HG03520 (cell line): Measurements from ENCODE around the gene ZFAND2B.

Experiments used
- ATAC-seq: cut with Tn5 transposase; IDR thresholded peaks from one replicate; pipeline ENCODE4 v1.9.1; 2021; ENCODE audit warnings: mild to moderate bottlenecking, moderate library complexity; ENCODE audit not compliant: unreplicated experiment

The ZFAND2B gene

DNA sequence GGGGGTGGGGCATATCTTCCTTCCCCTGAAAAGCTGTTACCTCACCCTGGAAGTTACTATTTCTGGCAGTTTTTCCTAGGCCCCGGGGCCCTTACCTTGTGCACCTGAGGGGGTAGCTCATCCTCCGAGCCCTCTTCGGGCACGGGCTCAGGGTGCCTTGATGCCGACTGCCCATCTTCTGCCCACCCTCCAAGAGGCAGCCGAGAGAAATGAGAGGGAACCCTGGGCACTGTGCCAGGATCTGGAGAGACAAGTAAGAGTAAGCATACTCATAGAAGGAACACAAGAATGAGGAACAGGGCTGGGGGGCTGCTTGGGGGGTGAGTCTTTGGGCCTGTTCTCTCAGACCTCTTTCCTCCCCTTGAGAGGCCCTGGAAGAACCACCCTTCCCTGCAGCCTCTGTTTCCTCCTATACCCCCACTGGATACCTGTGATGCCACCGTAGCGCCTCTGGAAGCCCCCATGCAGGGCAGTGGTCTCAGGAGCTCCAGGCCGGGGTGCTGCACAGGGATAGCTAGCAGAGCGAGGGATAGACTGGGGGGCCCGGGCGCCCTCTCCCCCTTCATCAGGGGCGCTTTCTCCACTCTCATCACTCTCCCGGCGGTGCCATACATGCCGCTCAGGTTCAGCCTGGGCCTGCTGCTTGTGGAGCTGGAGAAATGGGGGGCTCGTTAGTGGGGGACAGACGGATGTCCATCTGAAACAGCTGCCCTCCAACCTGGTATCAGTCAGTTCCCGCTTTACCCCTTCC lies 14.2 kb downstream of the ZFAND2B start:
- ATAC-seq = no peak

- no peak for ATAC-seq
These were observed 15.5 kb downstream of the ZFAND2B start for GRCh38 chr2:219221957-219222518.

- ATAC-seq = no peak
These were observed 17.4 kb downstream of the ZFAND2B start for GRCh38 chr2:219223831-219224610.

DNA sequence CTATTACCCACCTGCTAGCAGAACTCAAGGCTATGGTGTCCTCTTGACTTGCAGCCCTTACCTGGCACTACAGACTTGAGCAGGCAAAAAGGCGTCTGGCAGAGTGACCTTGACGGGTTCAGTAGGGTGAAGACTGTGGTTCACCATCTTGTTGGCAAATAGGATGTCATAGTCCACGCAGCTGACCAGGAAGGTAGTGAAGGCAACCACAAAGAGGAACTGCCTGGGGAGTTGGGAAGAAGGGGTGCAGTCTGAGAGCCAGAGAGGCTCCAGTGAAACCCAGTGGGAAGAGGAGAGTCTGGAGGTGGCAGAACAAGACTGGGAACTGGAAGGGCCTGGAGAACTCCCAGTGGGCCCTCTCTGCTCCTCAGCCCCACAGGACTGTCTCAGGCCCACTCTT lies 18.8 kb downstream of the ZFAND2B start:
- ATAC-seq = no peak

- ATAC-seq = no peak
These were observed 21.7 kb downstream of the ZFAND2B start for GRCh38 chr2:219228041-219228910.

- no peak for ATAC-seq
These were observed 22.3 kb downstream of the ZFAND2B start for GRCh38 chr2:219228911-219229304.

- peak; percentile 89 for ATAC-seq
These were observed 22.9 kb downstream of the ZFAND2B start, which contains the start of the genes ANKZF1 and ATG9A for GRCh38 chr2:219229305-219230058. TSS of gene ANKZF1 (plus strand) at chr2:219229806. CDS start at chr2:219230258, 452 bp downstream. TSS of gene ATG9A (minus strand) at chr2:219229636. CDS start at chr2:219228024, 1,612 bp downstream.

DNA sequence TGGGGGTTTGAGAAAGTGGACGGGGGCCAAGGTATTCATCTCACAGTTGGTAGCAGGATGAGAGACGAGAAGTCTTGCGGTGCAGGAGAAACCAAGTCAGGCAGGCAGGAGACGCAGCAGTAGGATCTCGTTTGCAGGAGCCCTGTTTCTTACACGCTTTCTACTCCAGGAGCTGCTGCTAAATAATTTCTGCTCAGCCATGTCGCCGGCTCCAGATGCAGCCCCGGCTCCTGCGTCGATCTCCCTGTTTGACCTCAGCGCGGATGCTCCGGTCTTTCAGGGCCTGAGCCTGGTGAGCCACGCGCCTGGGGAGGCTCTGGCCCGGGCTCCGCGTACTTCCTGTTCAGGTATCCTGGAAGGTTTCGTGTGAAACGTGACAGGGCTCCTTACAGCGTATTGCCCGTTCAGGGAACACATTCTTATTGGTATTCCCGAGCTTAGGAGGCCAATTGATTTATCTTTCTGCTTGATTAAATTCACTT lies 23.5 kb downstream of the ZFAND2B start:
- no peak for ATAC-seq

GRCh38 chr2:219234331-219234730 lies 27.7 kb downstream of the ZFAND2B start:
- no peak for ATAC-seq

- no peak for ATAC-seq
These were observed 36.7 kb downstream of the ZFAND2B start for GRCh38 chr2:219243291-219243761.

DNA sequence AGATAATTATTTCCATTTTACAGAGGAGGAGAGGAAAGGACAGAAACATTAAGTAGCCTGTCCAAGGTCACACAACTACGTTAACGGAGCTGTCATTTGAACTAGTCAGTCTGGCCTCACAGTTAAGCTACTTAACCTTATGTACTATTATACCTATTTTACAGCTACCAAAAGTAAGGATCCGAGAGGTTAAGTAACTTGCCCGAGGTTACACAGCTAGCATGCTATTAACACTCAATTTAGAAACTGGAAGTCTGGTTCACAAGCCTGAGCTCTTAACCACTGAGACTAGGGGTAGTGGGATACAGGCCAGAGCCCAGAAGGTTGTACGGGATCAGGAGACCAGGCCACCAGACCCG lies 38.2 kb downstream of the ZFAND2B start:
- ATAC-seq = no peak

- ATAC-seq = peak; percentile 71
These were observed 38.7 kb downstream of the ZFAND2B start, which contains the start of the genes GLB1L and STK16 for GRCh38 chr2:219245148-219245898. TSS of gene GLB1L (minus strand) at chr2:219245444. CDS start at chr2:219243573, 1,871 bp downstream. TSS of gene STK16 (plus strand) at chr2:219245479. CDS start at chr2:219246000, 521 bp downstream.

GRCh38 chr2:219245899-219246230 lies 39.3 kb downstream of the ZFAND2B start:
- no peak for ATAC-seq

GRCh38 chr2:219246559-219246958 lies 40.0 kb downstream of the ZFAND2B start:
- no peak for ATAC-seq

DNA sequence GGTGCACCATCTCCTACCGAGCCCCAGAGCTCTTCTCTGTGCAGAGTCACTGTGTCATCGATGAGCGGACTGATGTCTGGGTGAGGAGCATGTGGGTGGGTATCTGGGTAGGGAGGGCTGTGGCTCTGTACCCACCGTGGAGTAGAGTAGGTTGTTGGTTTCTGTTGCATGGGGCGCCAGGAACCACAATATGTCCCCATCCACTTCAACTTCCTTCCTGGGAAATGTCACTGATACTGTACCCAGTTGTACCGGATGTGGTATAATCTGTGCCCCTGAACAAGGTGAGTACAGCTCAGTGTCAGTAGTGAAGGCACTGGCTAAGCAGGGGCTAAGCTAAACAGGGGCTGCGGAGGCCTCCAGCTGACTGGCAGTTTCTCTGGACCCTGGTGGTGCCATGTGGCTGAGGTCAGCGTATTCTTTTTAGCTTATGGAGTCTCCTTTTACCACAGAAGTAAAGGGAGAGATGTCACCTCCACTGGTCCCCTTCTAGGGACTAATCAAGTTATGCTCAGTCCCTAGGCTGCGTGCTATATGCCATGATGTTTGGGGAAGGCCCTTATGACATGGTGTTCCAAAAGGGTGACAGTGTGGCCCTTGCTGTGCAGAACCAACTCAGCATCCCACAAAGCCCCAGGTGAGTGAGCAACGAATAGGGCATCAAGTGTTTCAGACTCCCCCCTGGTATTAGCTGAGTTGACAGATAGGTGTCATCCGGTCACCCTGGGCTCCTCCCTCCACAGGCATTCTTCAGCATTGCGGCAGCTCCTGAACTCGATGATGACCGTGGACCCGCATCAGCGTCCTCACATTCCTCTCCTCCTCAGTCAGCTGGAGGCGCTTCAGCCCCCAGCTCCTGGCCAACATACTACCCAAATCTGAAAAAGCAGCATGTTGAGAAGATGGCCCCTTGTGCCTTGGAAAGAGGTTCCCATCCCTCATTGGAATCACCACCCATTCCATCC lies 41.4 kb downstream of the ZFAND2B start:
- no peak for ATAC-seq

- no peak for ATAC-seq
These were observed 42.2 kb downstream of the ZFAND2B start for GRCh38 chr2:219248845-219249202.

- peak; percentile 28 for ATAC-seq
These were observed 42.8 kb downstream of the ZFAND2B start for GRCh38 chr2:219249203-219249980.
